Testis (tissue), 3 donors: ENCODE data around the gene MLLT10. TPM values are rescaled to one million over a fixed set of nuclear protein-coding genes. Genes with fewer than 3 reads are reported as not detected.

Source experiments
- DNase-seq: peaks from one replicate; pipeline ENCODE4 v3.0.0-alpha.2; 2019
- H3K27ac ChIP-seq, 2 donors: fragments of 200-600 bp; sonication (generic); one replicate each; pipeline ENCODE4 v1.5.1; 2019
- H3K27me3 ChIP-seq: fragments of 200-600 bp; sonication (generic); one replicate; pipeline ENCODE4 v1.5.1; 2019
- H3K36me3 ChIP-seq: fragments of 200-600 bp; sonication (generic); one replicate; pipeline ENCODE4 v1.5.1; 2017; ENCODE audit warnings: low read depth; ENCODE audit errors: missing control alignments
- H3K4me1 ChIP-seq: fragments of 200-600 bp; sonication (generic); one replicate; pipeline ENCODE4 v1.5.1; 2019
- H3K4me3 ChIP-seq, 2 donors: fragments of 200-600 bp; sonication (generic); one replicate each; pipeline ENCODE4 v1.5.1; 2017 to 2019
- H3K9me3 ChIP-seq: fragments of 200-600 bp; sonication (generic); one replicate; pipeline ENCODE4 v1.5.1; 2017
- CTCF ChIP-seq, 3 experiments: fragments of 450-650 bp in 2 of 3; fragments of 200-600 bp in 1 of 3; sonication (generic) in 1 of 3; IDR thresholded peaks; one replicate each; pipeline ENCODE4 v1.5.1; 2016 to 2019; ENCODE audit warnings: antibody characterized with exemption in 3 of 3, mild to moderate bottlenecking in 2 of 3, moderate library complexity in 1 of 3
- POLR2A ChIP-seq: fragments of 450-650 bp; IDR thresholded peaks from one replicate; pipeline ENCODE4 v1.6.1; 2017; ENCODE audit warnings: antibody characterized with exemption, mild to moderate bottlenecking, moderate library complexity
- WGBS, 2 donors: methylation state at CpG; one replicate each; pipeline ENCODE4 v1.1.5; 2018; 5-methylcytosine and 5-hydroxymethylcytosine counted together
- intact Hi-C: fragments of 100-400 bp; cut with DNase I; formaldehyde crosslinking; loops from one replicate; pipeline ENCODE4 v1.15.1; 2023; ENCODE audit warnings: low total_unique reads
- polyA plus RNA-seq: library from polyadenylated mRNA; stranded (reverse); fragments of 350-450 nt; fragmentation: Illumina TruSeq; extraction: RNeasy Lipid Tissue Mini Kit (QIAGEN cat#74804); gene quantifications from one replicate; pipeline ENCODE4 v1.2.3, GENCODE V29; 2014; ENCODE audit warnings: low read depth, low replicate concordance; ENCODE audit not compliant: insufficient read depth
- total RNA-seq, 2 donors: library from RNA; depleted of rRNA; stranded (reverse); fragments of >200 nt; gene quantifications; one replicate each; pipeline ENCODE4 v1.2.3, GENCODE V29; 2016

MLLT10 gene
- total and polyA plus RNA-seq, 3 donors from 2014 or later = 130 to 243 (median 144) TPM

GRCh38 chr10:21501091-21501490 lies 32.9 kb upstream of the MLLT10 start:
- TF ChIP-seq POLR2A (no peak), CTCF (IDR thresholded peaks at IDR 0.05) (no peak)
- no peak overlapping the region for H3K4me3 ChIP-seq
- WGBS, 2 donors = 70 to 80% methylated on average over 5 of the region's 5 CpGs
- no peaks in the 10 kb centered on the region for H3K27me3 ChIP-seq
- H3K36me3 ChIP-seq = no peaks in the 10 kb centered on the region
- intact Hi-C loops = no loop called here
- H3K4me1 ChIP-seq = no peaks in the 10 kb centered on the region
- no peak overlapping the region for H3K27ac ChIP-seq
- no peak for DNase-seq
- H3K9me3 ChIP-seq = no peaks in the 10 kb centered on the region

DNA sequence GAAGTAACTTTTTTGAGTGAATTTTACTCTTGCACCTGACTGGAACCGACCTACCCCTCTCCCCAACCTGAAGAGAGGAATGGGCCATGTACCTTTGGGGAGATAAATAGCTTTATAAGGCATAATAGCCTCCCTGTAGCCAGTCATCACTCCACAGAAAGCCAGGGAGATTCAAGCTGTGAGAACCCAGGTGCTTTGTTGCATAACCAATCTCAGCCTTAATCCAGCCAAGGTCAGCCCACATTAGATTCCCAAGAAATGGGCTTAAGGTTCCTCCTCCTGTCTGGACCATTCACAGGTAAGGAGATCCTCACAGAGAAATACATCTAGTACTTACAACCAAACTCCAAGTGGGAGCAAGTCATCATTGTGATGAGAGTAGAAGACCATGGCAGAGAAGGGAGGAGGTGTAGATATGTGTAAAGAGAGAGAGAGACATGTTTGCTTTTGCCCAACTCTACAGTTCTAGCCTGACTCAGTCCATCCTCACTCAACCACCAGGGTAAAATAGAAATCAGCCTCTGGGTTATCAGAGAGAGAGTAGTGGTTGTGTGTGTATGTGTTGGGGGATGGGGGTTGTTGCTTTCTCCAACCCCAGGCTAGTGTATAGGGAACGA lies 32.2 kb upstream of the MLLT10 start:
- no peaks in the 10 kb centered on the region for H3K27me3 ChIP-seq
- TF ChIP-seq POLR2A (no peak), CTCF (IDR thresholded peaks at IDR 0.05) (no peak)
- intact Hi-C loops = no loop called here

GRCh38 chr10:21502348-21502740 lies 31.7 kb upstream of the MLLT10 start:
- no peak overlapping the region for H3K4me3 ChIP-seq

More for the DNA sequence above, 32.2 kb upstream of the MLLT10 start:
- Histone ChIP-seq H3K36me3 (no peaks in the 10 kb centered on the region), H3K4me3 (no peak overlapping the region), H3K4me1 (no peaks in the 10 kb centered on the region), H3K27ac (no peak overlapping the region), H3K9me3 (no peaks in the 10 kb centered on the region)
- WGBS, 2 donors = 84 to 89% methylated on average over 2 of the region's 2 CpGs
- DNase-seq = no peak

DNA sequence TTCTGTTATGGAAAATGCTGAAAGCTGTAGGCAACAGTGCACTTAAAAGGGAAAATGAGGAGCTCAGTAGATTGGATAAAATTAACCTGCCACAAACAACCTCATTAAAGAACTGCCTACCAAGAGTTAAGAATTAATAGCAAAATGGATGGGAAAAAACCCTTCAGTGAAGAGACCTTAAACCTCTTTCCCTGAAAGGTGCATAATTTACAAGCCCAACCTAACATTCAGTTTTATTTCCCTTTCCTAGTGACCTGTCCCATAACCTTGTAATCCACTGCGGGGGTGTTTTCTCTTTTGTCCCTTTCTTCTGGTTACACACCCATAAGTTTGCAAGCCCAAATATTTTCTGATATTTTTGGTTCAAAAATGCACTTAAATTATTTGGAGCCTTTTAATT lies 30.5 kb upstream of the MLLT10 start:
- intact Hi-C loops = no loop called here
- Histone ChIP-seq H3K36me3 (no peaks in the 10 kb centered on the region), H3K4me3 (no peak overlapping the region), H3K4me1 (no peaks in the 10 kb centered on the region), H3K27ac (no peak overlapping the region), H3K27me3 (no peaks in the 10 kb centered on the region), H3K9me3 (no peaks in the 10 kb centered on the region)
- no peak for TF ChIP-seq CTCF (IDR thresholded peaks at IDR 0.05)
- TF ChIP-seq POLR2A = no peak
- WGBS, 2 donors = 88% methylated on average over 1 of the region's 1 CpG
- no peak for DNase-seq

More at GRCh38 chr10:21502348-21502740, 31.7 kb upstream of the MLLT10 start:
- Histone ChIP-seq H3K9me3 (no peaks in the 10 kb centered on the region), H3K27me3 (no peaks in the 10 kb centered on the region), H3K27ac (no peak overlapping the region), H3K36me3 (no peaks in the 10 kb centered on the region), H3K4me1 (no peaks in the 10 kb centered on the region)
- TF ChIP-seq CTCF (IDR thresholded peaks at IDR 0.05) = no peak
- no peak for TF ChIP-seq POLR2A
- no peak for DNase-seq
- intact Hi-C loops = no loop called here
- WGBS, 2 donors = 90 to 94% methylated on average over 3 of the region's 3 CpGs

DNA sequence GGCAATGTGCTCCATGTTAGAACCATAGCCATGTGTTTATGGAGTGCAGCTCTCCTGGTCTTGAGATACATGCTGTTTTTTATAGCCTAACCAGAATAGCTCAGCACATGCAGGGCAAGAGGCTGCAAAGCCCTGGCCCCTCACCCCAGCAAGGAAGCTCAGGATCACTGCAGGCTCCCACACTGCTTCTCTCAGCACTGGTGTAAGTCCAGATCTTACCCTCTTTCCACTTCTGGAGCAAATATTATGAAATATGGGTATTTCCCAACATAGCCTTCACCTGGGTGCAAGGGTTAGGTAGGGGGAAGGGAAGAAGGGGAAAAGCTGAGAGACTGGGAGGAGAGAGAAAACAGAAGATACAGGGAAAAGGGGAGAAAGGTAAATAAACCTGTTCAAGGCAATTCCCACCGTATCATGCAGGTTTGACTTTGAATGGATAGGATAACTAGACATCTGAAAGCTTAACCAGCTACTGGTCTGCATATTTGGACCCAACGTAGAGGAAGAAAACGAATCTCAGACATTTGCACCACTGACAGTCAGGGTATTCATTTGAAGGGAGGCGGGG lies 28.2 kb upstream of the MLLT10 start:
- Histone ChIP-seq H3K9me3 (no peaks in the 10 kb centered on the region), H3K4me1 (peaks cover 5% of the 10 kb centered on the region), H3K36me3 (no peaks in the 10 kb centered on the region), H3K4me3 (no peak overlapping the region), H3K27me3 (no peaks in the 10 kb centered on the region), H3K27ac (no peak overlapping the region)
- no peak for DNase-seq
- WGBS, 2 donors = 80 to 89% methylated on average over 4 of the region's 4 CpGs
- intact Hi-C loops = no loop called here
- no peak for TF ChIP-seq CTCF (IDR thresholded peaks at IDR 0.05)
- no peak for TF ChIP-seq POLR2A
